Measurements from ENCODE around the gene PRR36. TPM values are rescaled to one million over a fixed set of nuclear protein-coding genes. Genes with fewer than 3 reads are reported as not detected.

The PRR36 gene
- total RNA-seq, 4 donors from 2014 or later: 2.5 TPM; not detected in 3

- Histone ChIP-seq H3K4me1 (peaks cover 0 to 39% (median 19%) of the 10 kb centered on the region in 4 donors), H3K36me3 (peaks cover 6 to 46% (median 22%) of the 10 kb centered on the region in 3 donors), H3K27ac (no peak within 1 kb of the TSS), H3K4me3 (no peak within 1 kb of the TSS), H3K9me3 (no peaks in the 10 kb centered on the region), H3K27me3 (peaks cover 0 to 48% of the 10 kb centered on the region in 2 donors)
- TF ChIP-seq EP300 (IDR thresholded peaks at IDR 0.05) (no peak), POLR2A (IDR thresholded peaks at IDR 0.05) (no peak)
- DNase-seq (ENCODE audit: low spot score in 2 of 2): no peak
- 63 to 77% methylated on average over 8 to 9 of the region's 12 CpGs for WGBS, 2 donors
These were observed 40.4 kb upstream of the PRR36 start, which contains the start of gene TGFBR3L for GRCh38 chr19:7914598-7915045. Gene TGFBR3L (plus strand): TSS chr19:7914830.

DNA sequence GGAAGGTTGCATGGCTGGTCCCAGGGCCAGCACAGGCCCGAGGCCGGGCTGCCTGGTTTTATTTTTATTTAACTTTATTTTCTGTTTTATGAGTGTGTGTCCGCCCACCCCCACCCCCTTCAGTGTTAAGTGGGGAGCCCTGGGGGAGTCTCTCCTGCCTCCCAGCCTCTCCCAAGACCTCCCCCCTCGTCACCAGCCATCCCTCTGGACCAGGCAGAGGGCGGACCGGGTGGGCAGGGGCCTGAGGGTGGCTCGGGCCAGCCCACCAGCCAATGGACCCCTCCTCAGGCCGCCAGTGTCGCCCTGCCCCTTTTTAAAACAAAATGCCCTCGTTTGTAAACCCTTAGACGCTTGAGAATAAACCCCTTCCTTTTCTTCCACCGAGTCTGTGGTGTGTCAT lies 39.9 kb upstream of the PRR36 start:
- Histone ChIP-seq H3K9me3 (no peaks in the 10 kb centered on the region), H3K36me3 (peaks cover 6 to 51% (median 22%) of the 10 kb centered on the region in 3 donors), H3K27me3 (peaks cover 0 to 45% of the 10 kb centered on the region in 2 donors), H3K4me1 (peaks cover 0 to 34% (median 19%) of the 10 kb centered on the region in 4 donors), H3K27ac (no peak overlapping the region), H3K4me3 (no peak overlapping the region)
- TF ChIP-seq CTCF (IDR thresholded peaks at IDR 0.05) (no peak), POLR2A (IDR thresholded peaks at IDR 0.05) (no peak), EP300 (IDR thresholded peaks at IDR 0.05) (no peak)
- DNase-seq (ENCODE audit: low spot score in 2 of 2): no peak
- WGBS, 2 donors: 49% methylated on average over 12 of the region's 12 CpGs

GRCh38 chr19:7913652-7914051 lies 39.5 kb upstream of the PRR36 start:
- no peak for DNase-seq (ENCODE audit: low spot score in 2 of 2)
- TF ChIP-seq POLR2A (IDR thresholded peaks at IDR 0.05) (no peak), EP300 (IDR thresholded peaks at IDR 0.05) (no peak), CTCF (IDR thresholded peaks at IDR 0.05) (no peak)
- Histone ChIP-seq H3K27me3 (peaks cover 0 to 41% of the 10 kb centered on the region in 2 donors), H3K4me3 (no peak overlapping the region), H3K9me3 (no peaks in the 10 kb centered on the region), H3K27ac (no peak overlapping the region), H3K36me3 (peaks cover 6 to 56% (median 22%) of the 10 kb centered on the region in 3 donors), H3K4me1 (peaks cover 0 to 30% (median 19%) of the 10 kb centered on the region in 4 donors)
- WGBS, 2 donors: 74 to 81% methylated on average over 10 of the region's 10 CpGs

GRCh38 chr19:7912697-7913564 lies 38.7 kb upstream of the PRR36 start:
- DNase-seq (ENCODE audit: low spot score in 2 of 2): no peak

DNA sequence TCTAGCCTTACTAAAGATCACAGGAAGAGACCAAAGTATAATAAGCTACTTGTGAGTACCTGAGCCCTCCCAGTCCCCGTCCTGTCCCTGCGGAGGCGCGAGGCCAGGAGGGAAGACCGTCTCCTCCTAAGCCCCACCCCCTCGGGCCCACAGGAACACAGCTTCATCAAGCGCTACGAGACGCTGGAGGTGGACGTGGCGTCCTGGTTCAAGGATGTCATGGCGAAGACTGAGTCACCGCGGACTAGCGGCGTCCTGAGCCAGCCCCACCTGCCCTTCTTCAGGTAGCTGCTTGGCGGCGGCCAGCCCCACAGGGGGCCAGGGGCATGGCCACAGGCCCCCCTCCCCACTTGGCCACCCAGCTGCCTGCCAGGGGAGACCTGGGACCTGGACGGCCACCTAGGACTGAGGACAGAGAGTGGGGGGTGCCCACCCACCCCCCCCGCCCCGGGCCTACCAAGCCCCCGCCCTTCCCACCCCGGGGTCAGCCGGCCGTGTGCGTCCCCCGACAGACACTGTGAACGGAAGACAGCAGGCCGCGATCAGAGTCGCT lies 38.0 kb upstream of the PRR36 start:
- Histone ChIP-seq H3K36me3 (peaks cover 6 to 68% (median 22%) of the 10 kb centered on the region in 3 donors), H3K4me1 (peaks cover 0 to 28% (median 10%) of the 10 kb centered on the region in 4 donors), H3K27ac (no peak overlapping the region), H3K27me3 (peaks cover 0 to 26% of the 10 kb centered on the region in 2 donors), H3K9me3 (no peaks in the 10 kb centered on the region), H3K4me3 (no peak overlapping the region)
- TF ChIP-seq CTCF (IDR thresholded peaks at IDR 0.05): no peak
- no peak for TF ChIP-seq EP300 (IDR thresholded peaks at IDR 0.05)
- TF ChIP-seq POLR2A (IDR thresholded peaks at IDR 0.05): no peak
- WGBS, 2 donors: 93 to 95% methylated on average over 16 to 18 of the region's 31 CpGs
- no peak for DNase-seq (ENCODE audit: low spot score in 2 of 2)

More at GRCh38 chr19:7912697-7913564, 38.7 kb upstream of the PRR36 start:
- Histone ChIP-seq H3K36me3 (peaks cover 6 to 62% (median 22%) of the 10 kb centered on the region in 3 donors), H3K9me3 (no peaks in the 10 kb centered on the region), H3K27me3 (peaks cover 0 to 33% of the 10 kb centered on the region in 2 donors), H3K27ac (no peak overlapping the region), H3K4me1 (peaks cover 0 to 30% (median 18%) of the 10 kb centered on the region in 4 donors), H3K4me3 (no peak overlapping the region)
- no peak for TF ChIP-seq POLR2A (IDR thresholded peaks at IDR 0.05)
- no peak for TF ChIP-seq EP300 (IDR thresholded peaks at IDR 0.05)
- TF ChIP-seq CTCF (IDR thresholded peaks at IDR 0.05): no peak
- WGBS, 2 donors: 87 to 92% methylated on average over 36 to 38 of the region's 39 CpGs

All from tibial nerve (tissue), 4 donors.